Mucosa of gallbladder (tissue), 1 donor: ENCODE measurements around the gene MARVELD2. TPM values are rescaled to one million over a fixed set of nuclear protein-coding genes. Genes with fewer than 3 reads are reported as not detected.

Experiments
- DNase-seq: peaks from one replicate; pipeline ENCODE4 v3.0.0-alpha.2; 2020; ENCODE audit warnings: low spot score
- total RNA-seq: library from RNA; stranded (reverse); gene quantifications from one replicate; pipeline ENCODE4 v1.2.1, GENCODE V29; 2021
- donor health status: DM: no; HTN: no; CAD: no.

The MARVELD2 gene
- total RNA-seq, 1 donor from 2014 or later, result 47.1 TPM

- no peak for DNase-seq
Measured at GRCh38 chr5:69492923-69493395, 78.0 kb downstream of the MARVELD2 start.

GRCh38 chr5:69493396-69494133 lies 78.6 kb downstream of the MARVELD2 start:
- peak; percentile 44 for DNase-seq

Other genes with a start within 250 kb of the MARVELD2 start
- gene CCNB1, start 248.0 kb upstream of the MARVELD2 start, total RNA-seq, result 8.1 TPM
- gene CENPH, start 225.5 kb upstream of the MARVELD2 start, total RNA-seq, result 1.8 TPM
- 21.1 TPM for gene CDK7, start 180.2 kb upstream of the MARVELD2 start, total RNA-seq
- 12.3 TPM for gene CCDC125, start 82.3 kb upstream of the MARVELD2 start, total RNA-seq
- 32.4 TPM for gene AK6, start 45.6 kb upstream of the MARVELD2 start, total RNA-seq
- gene TAF9, start 45.6 kb upstream of the MARVELD2 start, total RNA-seq, result 31.7 TPM
- 20.0 TPM for gene RAD17, start 45.3 kb upstream of the MARVELD2 start, total RNA-seq
- 152 TPM for gene OCLN, start 77.7 kb downstream of the MARVELD2 start, total RNA-seq
- gene GTF2H2C, start 145.1 kb downstream of the MARVELD2 start, total RNA-seq, result 21.6 TPM